A549 (cell line): Measurements from ENCODE around the gene RXRA. TPM values are rescaled to one million over a fixed set of nuclear protein-coding genes. Genes with fewer than 3 reads are reported as not detected.

Experiments
- ATAC-seq, 2 experiments: fragments of 200-7000 bp in 1 of 2; fragments of >200 bp in 1 of 2; cut with Nextera tagmentation in 1 of 2; cut with Tn5 transposase in 1 of 2; 3 replicates each; pipeline versions ENCODE4 v1.8.0 to v1.9.1; 2018 to 2020; ENCODE audit warnings: mild to moderate bottlenecking in 1 of 2, moderate library complexity in 1 of 2
- CTCF ChIA-PET: fragments of 300-600 bp; sonication (Branson Sonifier 250); formaldehyde crosslinking; extraction: SDS; loops from one replicate; lab custom pipeline; 2021; ENCODE audit warnings: antibody characterized with exemption, inconsistent platforms; lab: Yijun Ruan, JAX
- POLR2A ChIA-PET: fragments of 350-600 bp; formaldehyde crosslinking; extraction: SDS; loops from one replicate; lab custom pipeline; 2021; ENCODE audit warnings: antibody characterized with exemption, inconsistent platforms; lab: Yijun Ruan, JAX
- DNase-seq, 2 experiments: peaks; one replicate each; pipeline versions ENCODE4 v3.0.0 to v3.0.0-alpha.2; 2011 to 2016; ENCODE audit warnings: low read depth in 1 of 2, low spot score in 1 of 2
- FAIRE-seq: peaks from 2 replicates; lab custom pipeline; 2011; peaks lifted over from hg19 to GRCh38; lab: Jason Lieb, UNC
- H3K27ac ChIP-seq, 2 experiments: fragments of >200 bp; sonication (Bioruptor Twin); formaldehyde crosslinking; 3 replicates each; pipeline ENCODE4 v1.5.1; 2016 to 2017
- H3K4me1 ChIP-seq: fragments of >200 bp; sonication (Bioruptor Twin); formaldehyde crosslinking; 3 replicates; pipeline ENCODE4 v1.6.1; 2016
- H3K4me2 ChIP-seq: fragments of >200 bp; sonication (Bioruptor Twin); formaldehyde crosslinking; 3 replicates; pipeline ENCODE4 v1.6.1; 2016
- H3K4me3 ChIP-seq: fragments of >200 bp; sonication (Bioruptor Twin); formaldehyde crosslinking; 3 replicates; pipeline ENCODE4 v1.5.1; 2016
- H3K9me3 ChIP-seq: fragments of >200 bp; sonication (Bioruptor Twin); formaldehyde crosslinking; 3 replicates; pipeline ENCODE4 v1.6.1; 2016
- BCL3 ChIP-seq: fragments of >200 bp; sonication (Bioruptor Twin); formaldehyde crosslinking; IDR thresholded peaks from 3 replicates; pipeline ENCODE4 v1.6.1; 2016
- BHLHE40 ChIP-seq: IDR thresholded peaks from 2 replicates; pipeline ENCODE4 v1.6.1; 2012; ENCODE audit warnings: low read depth, low read length, inconsistent platforms
- CBX2 ChIP-seq: fragments of 200-600 bp; sonication (generic); IDR thresholded peaks from 2 replicates; pipeline ENCODE4 v1.6.1; 2016; ENCODE audit warnings: low read depth, mild to moderate bottlenecking, borderline replicate concordance
- CBX8 ChIP-seq: fragments of 200-600 bp; sonication (generic); IDR thresholded peaks from 2 replicates; pipeline ENCODE4 v1.6.1; 2016
- CEBPB ChIP-seq, 2 experiments: fragments of >200 bp in 1 of 2; sonication (Bioruptor Twin) in 1 of 2; formaldehyde crosslinking in 1 of 2; IDR thresholded peaks; 2 replicates each; pipeline ENCODE4 v1.6.1; 2012 to 2016
- CHD2 ChIP-seq: fragments of 150-350 bp; IDR thresholded peaks from 2 replicates; pipeline ENCODE4 v1.6.1; 2014; ENCODE audit warnings: low read length; ENCODE audit not compliant: partially characterized antibody
- EHMT2 ChIP-seq: fragments of 200-600 bp; sonication (generic); IDR thresholded peaks from 2 replicates; pipeline ENCODE4 v1.6.1; 2016; ENCODE audit warnings: antibody characterized with exemption, low read depth, mild to moderate bottlenecking, moderate library complexity
- ELK1 ChIP-seq: fragments of 150-350 bp; IDR thresholded peaks from 2 replicates; pipeline ENCODE4 v1.6.1; 2014; ENCODE audit warnings: low read depth, mild to moderate bottlenecking, low read length
- FOXS1 ChIP-seq: fragments of 250-450 bp; sonication (Bioruptor Pico); IDR thresholded peaks from 2 replicates; pipeline ENCODE4 v1.5.0; 2020; ENCODE audit warnings: mild to moderate bottlenecking, moderate library complexity
- HDAC2 ChIP-seq: fragments of 200-600 bp; sonication (generic); IDR thresholded peaks from 2 replicates; pipeline ENCODE4 v1.6.1; 2016
- HMGXB4 ChIP-seq: fragments of 250-450 bp; sonication (Bioruptor Pico); IDR thresholded peaks from 2 replicates; pipeline ENCODE4 v1.5.0; 2021; ENCODE audit warnings: mild to moderate bottlenecking, moderate library complexity, borderline replicate concordance
- KDM5A ChIP-seq: fragments of 200-600 bp; sonication (generic); IDR thresholded peaks from 2 replicates; pipeline ENCODE4 v1.6.1; 2016; ENCODE audit warnings: antibody characterized with exemption, mild to moderate bottlenecking
- POLR2AphosphoS2 ChIP-seq: conservative IDR thresholded peaks from 2 replicates; pipeline ENCODE4 v1.6.1; 2012; ENCODE audit warnings: low read length, improper control_type of control experiment, inconsistent platforms
- RAD21 ChIP-seq, 2 experiments: fragments of >200 bp in 1 of 2; sonication (Bioruptor Twin) in 1 of 2; formaldehyde crosslinking in 1 of 2; IDR thresholded peaks in 1 of 2; conservative IDR thresholded peaks in 1 of 2; 2 replicates in 1 of 2; 3 replicates in 1 of 2; pipeline ENCODE4 v1.6.1; 2012 to 2018; ENCODE audit warnings: inconsistent platforms in 1 of 2
- RCOR1 ChIP-seq: fragments of 150-350 bp; IDR thresholded peaks from 2 replicates; pipeline ENCODE4 v1.6.1; 2014; ENCODE audit warnings: antibody characterized with exemption, low read length, low read depth
- SMC3 ChIP-seq: fragments of >200 bp; sonication (Bioruptor Twin); formaldehyde crosslinking; IDR thresholded peaks from 3 replicates; pipeline ENCODE4 v1.6.1; 2018; ENCODE audit warnings: inconsistent platforms
- ZC3H11A ChIP-seq: fragments of 450-650 bp; IDR thresholded peaks from 2 replicates; pipeline ENCODE4 v1.6.1; 2014; ENCODE audit warnings: antibody characterized with exemption, mild to moderate bottlenecking
- ZSCAN20 ChIP-seq: fragments of 250-450 bp; sonication (Bioruptor Pico); IDR thresholded peaks from 2 replicates; pipeline ENCODE4 v1.8.0; 2022; ENCODE audit warnings: mild to moderate bottlenecking, moderate library complexity
- WGBS: methylation state at CpG from one replicate; pipeline ENCODE4 v1.1.6; 2017; ENCODE audit errors: missing lambda C conversion rate; 5-methylcytosine and 5-hydroxymethylcytosine counted together
- polyA plus RNA-seq, 4 experiments: library from polyadenylated mRNA; depleted of rRNA in 3 of 4; stranded (reverse); fragments of >200 nt; fragmentation: RNase III in 1 of 4; extraction: RNeasy Plus Mini Kit Qiagen cat#74134 plus additional on column Dnase treatment in 1 of 4; gene quantifications; 2 replicates in 3 of 4; 3 replicates in 1 of 4; pipeline ENCODE4 v1.2.3, GENCODE V29; 2011 to 2017

RXRA gene
- polyA plus RNA-seq, 2 of the 4 experiments (the other 2 are of a cell fraction) = 6.6 to 23.9 TPM

GRCh38 chr9:134384811-134385479 is 58.7 kb downstream of the RXRA start:
- Histone ChIP-seq H3K27ac (peak overlapping the region; percentile 93 to 97), H3K4me1 (peaks cover 82% of the 10 kb centered on the region), H3K9me3 (no peaks in the 10 kb centered on the region), H3K4me3 (no peak overlapping the region), H3K4me2 (peak overlapping the region; percentile 41)
- DNase-seq = no peak
- ChIA-PET POLR2A (interaction anchor here (1.5 to 1.7 kb wide), 2 partner anchors 19 to 22 kb away, joined by 3 to 4 read pairs; no protein-coding TSS in a partner anchor), CTCF (interaction anchor here (0.6 to 2.1 kb wide), 7 partner anchors 9 to 214 kb away, joined by 3 to 10 read pairs (median 3); no protein-coding TSS in a partner anchor)
- FAIRE-seq = no peak
- TF ChIP-seq CHD2 (no peak), HDAC2 (no peak), RCOR1 (no peak)
- peak; percentile 32 to 48; a peak in 3 of 6 replicates for ATAC-seq
- WGBS = 77% methylated on average over 19 of the region's 19 CpGs

GRCh38 chr9:134385915-134386314 is 59.7 kb downstream of the RXRA start:
- H3K9me3 ChIP-seq = no peaks in the 10 kb centered on the region
- CTCF ChIA-PET = interaction anchor here (1.4 to 1.8 kb wide), 2 partner anchors 10 to 13 kb away, joined by 5 read pairs; no protein-coding TSS in a partner anchor
- TF ChIP-seq CBX8 (no peak), FOXS1 (CRISPR knock-in tag) (no peak), HMGXB4 (CRISPR knock-in tag) (no peak), ZC3H11A (no peak), POLR2AphosphoS2 (no peak), ZSCAN20 (no peak), ELK1 (no peak), RAD21 (conservative IDR thresholded peaks at IDR 0.05 in 1 of 2, IDR thresholded peaks at IDR 0.05 in 1 of 2) (no peak), HDAC2 (no peak), KDM5A (no peak), CBX2 (no peak), BCL3 (no peak), BHLHE40 (no peak)
- WGBS = 95% methylated on average over 12 of the region's 24 CpGs
- FAIRE-seq = no peak
- no peak overlapping the region for H3K4me3 ChIP-seq
- no peak for ATAC-seq
- no peak for DNase-seq
- peak overlapping the region; percentile 93 to 97; a peak in 5 of 6 replicates for H3K27ac ChIP-seq
- H3K4me2 ChIP-seq = no peak overlapping the region
- POLR2A ChIA-PET = interaction anchor here (1.5 to 1.7 kb wide), 2 partner anchors 20 to 21 kb away, joined by 3 to 4 read pairs; no protein-coding TSS in a partner anchor
- H3K4me1 ChIP-seq = peaks cover 73% of the 10 kb centered on the region

- ATAC-seq = peak; percentile 12 to 41; a peak in 3 of 6 replicates
- CTCF ChIA-PET = interaction anchor here (0.8 to 1.3 kb wide), 2 partner anchors 9 to 10 kb away, joined by 3 read pairs; no protein-coding TSS in a partner anchor
- DNase-seq = no peak
- Histone ChIP-seq H3K27ac (peak overlapping the region; percentile 67 to 97), H3K4me1 (peaks cover 60% of the 10 kb centered on the region), H3K9me3 (no peaks in the 10 kb centered on the region), H3K4me3 (no peak overlapping the region), H3K4me2 (peak overlapping the region; percentile 57)
- FAIRE-seq = no peak
- POLR2A ChIA-PET = interaction anchor here (1.0 kb wide), 1 partner anchor 20 kb away, joined by 6 read pairs; no protein-coding TSS in a partner anchor
- WGBS = 54% methylated on average over 24 of the region's 38 CpGs
- TF ChIP-seq HMGXB4 (CRISPR knock-in tag) = no peak
- TF ChIP-seq CEBPB (IDR thresholded peaks at IDR 0.05) = peak; percentile 44 to 67; a peak in 3 of 4 replicates
- TF ChIP-seq EHMT2 = no peak
- no peak for TF ChIP-seq RCOR1
- TF ChIP-seq SMC3 = no peak
- TF ChIP-seq, all 56 proteins: peak for 1
Measured at GRCh38 chr9:134386951-134387831, 60.9 kb downstream of the RXRA start.
